Midbrain (tissue), 1 donor: Measurements from ENCODE around the gene CXCL16.
"Not testable (repeated sequence)": the region's sequence is repeated elsewhere in the genome, so short reads cannot be mapped to it uniquely, and the experiment has no call there.

Experiments used
- DNase-seq: peaks from one replicate; lab custom pipeline; 2025; lab: John Stamatoyannopoulos, UW

CXCL16 gene

DNA sequence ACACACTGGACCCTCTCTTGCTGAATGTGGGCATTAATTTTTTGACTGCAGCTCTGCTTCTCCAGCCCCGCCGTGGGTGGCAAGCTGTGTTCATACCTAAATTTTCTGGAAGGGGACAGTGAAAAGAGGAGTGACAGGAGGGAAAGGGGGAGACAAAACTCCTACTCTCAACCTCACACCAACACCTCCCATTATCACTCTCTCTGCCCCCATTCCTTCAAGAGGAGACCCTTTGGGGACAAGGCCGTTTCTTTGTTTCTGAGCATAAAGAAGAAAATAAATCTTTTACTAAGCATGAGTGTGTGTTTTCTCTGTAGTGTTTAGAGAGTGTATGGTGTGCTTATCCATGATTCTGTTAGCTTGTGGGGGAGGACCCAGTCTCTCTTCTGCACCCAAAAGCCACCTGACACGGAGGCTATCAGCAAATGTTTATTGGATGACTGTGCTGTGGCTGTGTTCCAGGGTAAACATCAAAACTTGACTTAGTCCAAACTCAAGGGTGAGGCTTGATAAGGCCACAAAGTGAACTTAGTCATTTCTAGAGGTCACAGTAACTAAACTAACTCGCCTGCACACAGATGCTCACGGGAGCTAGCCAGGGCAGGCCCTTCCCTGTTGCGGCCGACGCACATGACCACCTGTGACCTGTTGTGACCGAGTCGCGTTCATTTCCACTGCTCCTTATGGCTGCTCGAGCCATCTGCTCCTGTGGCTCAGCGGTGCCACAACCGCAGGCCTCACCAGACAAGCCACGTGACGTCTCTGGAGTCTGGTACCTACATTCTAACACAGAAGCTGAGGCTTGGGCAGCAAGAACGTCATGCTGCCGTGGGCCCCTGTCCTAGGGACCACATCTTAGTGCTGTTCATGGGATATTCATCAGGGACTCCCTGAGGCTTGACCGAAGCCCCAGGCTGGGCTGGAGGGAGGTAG lies 18.3 kb downstream of the CXCL16 start:
- no peak for DNase-seq

DNA sequence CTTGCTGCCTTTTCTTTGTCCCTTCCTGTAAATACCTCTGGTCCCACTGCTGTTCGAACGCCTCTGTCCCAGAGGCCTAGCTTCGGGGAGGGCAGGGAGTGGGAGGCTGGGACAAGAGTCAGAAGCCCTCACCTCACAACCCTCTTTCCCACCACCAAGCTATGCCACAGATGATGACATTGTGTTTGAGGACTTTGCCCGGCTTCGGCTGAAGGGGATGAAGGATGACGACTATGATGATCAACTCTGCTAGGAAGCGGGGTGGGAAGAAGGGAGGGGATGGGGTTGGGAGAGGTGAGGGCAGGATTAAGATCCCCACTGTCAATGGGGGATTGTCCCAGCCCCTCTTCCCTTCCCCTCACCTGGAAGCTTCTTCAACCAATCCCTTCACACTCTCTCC lies 18.9 kb downstream of the CXCL16 start:
- DNase-seq = no peak

DNA sequence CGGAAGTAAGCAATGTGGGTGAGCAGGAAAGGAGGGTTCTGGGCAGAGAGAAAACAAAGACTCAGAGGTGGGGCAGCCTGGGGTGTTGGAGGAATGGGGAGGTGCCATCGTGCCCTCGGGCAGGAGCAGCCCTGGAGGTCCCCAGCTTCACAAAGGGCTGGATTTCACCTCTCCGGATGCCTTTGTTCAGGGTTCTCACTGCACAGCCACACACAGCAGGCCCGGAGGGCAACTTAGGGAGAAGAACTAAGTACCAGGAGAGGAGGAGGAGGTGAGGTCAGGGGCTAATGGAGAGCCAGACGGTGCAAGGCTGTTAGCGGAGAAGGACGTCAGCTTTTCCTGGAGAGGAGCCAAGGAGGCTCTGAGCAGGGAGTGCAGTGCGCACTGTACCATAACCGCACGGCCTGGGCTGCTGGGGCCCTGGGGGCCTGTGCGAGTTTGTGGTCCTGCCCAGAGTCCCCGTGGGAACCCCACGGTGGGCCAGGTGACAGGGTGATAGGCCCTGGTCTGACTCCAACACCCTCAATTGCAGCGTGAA lies 20.0 kb downstream of the CXCL16 start:
- no peak for DNase-seq

DNA sequence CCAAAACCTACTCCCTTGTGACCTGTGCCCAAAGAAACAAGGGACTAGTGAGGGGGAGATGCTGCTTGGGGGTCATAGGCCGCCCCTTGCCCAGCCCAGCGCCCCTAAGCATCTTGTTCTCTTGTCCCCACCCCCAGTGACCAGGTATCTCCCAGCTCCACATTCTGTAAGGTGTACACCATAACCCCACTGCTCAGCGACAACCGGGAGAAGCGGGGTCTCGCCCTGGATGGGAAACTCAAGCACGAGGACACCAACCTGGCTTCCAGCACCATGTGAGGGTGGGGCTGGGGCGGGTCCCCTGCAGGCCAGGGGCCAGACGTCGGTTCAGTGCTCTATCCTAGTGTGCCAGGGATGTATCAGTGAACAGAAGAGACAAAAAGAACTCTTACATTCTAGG lies 20.6 kb downstream of the CXCL16 start:
- DNase-seq = no peak

DNA sequence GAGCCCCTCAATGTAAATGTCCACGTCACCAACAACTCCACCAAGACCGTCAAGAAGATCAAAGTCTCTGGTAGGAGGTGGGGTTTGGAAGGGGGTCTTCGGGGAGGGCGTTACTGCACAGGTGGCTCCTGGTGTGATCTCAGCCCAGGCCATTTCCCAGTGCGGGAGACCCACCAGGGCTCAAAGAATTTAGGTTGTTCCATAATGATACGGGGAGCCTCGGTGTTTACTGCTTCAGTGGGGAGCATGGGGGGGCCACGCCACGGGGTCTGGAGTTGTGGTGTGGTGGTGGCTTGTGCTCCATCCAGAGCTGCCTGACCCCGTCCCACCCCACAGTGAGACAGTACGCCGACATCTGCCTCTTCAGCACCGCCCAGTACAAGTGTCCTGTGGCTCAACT lies 21.5 kb downstream of the CXCL16 start:
- no peak for DNase-seq

DNA sequence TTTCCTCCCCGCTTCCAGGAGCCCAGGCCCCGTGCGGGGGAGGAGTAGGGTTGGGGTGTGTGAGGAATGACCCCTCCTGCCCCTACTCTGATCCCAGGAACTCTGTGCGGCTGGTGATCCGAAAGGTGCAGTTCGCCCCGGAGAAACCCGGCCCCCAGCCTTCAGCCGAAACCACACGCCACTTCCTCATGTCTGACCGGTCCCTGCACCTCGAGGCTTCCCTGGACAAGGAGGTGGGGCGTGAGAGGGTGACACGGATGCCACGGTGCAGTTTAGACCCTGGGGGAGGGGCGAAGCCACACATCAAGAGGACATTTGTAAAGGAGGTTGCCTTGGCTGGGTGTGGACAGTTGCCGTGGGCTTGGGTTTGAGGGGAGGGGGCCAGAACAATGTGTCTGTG lies 21.9 kb downstream of the CXCL16 start:
- no peak for DNase-seq

DNA sequence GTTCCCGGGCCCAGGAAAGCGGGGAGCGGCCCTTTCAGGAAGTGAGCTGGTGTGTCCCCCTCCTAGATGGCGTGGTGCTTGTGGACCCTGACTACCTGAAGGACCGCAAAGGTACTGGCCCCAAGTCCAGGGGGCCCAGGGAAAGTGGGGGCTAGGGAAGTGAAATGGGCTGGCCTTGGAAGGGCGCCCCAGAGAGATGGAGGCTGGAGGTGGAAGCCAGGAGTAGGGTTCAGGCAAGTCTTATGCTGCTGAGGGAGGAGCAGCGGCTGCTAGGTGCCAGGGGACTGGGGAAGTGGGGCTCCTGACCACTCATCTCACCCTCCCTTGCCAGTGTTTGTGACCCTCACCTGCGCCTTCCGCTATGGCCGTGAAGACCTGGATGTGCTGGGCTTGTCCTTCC lies 23.6 kb downstream of the CXCL16 start:
- DNase-seq = no peak

DNA sequence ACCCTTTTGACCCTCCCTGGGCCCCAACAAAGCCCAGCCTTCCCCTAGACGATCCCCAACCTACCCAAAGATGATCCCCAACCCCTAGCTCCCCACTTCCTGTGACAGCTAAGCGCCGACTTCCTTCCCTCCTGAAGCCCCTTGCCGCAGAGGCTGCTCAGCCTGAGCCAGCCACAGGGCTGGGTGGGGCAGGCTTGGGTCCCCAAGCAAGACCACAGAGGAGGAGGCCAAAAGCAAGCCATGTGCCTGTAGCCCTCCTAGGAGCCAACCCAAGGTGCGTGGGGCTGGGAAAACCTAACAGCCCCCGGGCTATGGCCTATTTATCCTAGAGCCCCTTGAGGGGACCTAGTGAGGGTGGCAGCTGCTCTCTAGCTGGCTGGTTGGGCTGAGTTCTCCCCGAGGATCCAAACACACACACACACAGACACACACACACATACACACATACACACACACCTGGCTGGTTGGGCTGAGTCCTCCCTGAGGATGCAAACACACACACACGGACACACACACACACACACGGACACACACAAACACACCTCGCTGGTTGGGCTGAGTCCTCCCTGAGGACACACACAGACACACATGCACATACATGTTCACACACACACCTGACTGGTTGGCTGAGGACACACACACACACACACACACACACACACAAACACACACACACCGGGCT lies 24.5 kb downstream of the CXCL16 start:
- DNase-seq = no peak

DNA sequence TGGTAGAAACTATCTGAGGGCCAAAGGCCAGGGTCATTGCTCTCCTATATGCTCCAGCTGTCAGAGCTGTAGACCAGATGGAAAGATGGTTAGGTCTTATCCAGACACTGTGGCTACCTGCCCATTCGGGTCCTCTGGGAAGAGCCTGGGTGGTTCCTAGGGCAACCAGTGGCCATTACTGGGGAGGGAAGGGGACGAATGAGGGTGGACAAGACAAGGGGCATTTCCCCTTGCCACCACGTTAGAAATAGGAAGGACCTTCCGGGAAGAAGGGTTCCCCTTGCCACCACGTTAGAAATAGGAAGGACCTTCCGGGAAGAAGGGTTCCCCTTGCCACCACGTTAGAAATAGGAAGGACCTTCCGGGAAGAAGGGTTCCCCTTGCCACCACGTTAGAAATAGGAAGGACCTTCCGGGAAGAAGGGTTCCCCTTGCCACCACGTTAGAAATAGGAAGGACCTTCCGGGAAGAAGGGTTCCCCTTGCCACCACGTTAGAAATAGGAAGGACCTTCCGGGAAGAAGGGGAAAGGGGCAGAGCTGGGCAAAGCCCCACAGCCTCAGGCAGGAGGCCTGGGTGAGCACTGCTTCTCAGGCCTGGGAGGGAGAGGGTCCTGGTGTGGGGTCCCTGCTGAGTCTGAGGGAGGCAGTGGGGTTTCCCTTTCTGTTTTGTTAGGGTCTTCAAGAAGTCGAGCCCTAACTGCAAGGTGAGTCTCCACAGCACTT lies 25.2 kb downstream of the CXCL16 start:
- DNase-seq = not testable (repeated sequence)

DNA sequence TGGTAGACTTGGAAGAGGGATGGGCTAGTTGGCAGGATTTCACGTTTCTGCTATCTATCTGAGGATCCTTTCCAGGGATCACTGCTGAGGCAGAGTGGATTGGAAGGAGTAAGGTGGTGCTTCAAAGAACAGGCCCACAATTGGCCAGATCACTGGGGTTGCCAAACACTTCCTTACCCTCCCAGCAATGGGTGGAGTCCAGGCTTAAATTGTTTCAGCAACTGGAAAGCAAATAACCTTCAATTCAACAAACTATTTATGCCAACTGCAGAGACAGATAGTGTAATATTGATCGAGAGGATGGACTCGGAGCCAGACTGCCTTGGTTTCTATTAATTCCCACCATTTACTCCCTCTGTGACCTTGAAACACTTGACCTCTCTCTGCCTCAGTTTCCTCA lies 27.2 kb downstream of the CXCL16 start:
- DNase-seq = no peak

DNA sequence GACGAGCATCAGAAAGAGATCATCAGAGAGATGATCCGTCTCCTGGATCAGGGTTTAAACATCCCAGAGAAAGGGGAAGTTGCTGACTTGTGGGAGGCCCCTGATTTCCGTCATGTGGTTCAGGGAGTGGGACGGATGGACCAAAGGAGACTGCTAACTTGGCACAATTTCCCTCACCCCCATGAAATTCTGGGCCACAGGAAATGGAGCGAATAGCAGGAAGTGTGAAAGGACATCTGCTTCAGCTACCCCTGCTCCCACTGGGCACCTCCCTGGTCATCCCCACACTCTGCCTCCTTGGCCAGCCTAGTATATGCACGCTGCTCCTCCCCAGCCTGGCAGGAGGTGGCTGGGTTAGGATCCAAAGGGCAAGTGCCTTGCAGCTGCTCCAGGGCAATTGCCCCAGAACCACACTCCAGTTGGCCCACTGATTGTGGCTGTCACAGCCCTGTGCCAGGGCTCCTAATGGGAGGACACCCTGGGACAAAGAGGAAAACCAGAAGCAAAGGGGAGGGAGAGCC lies 28.0 kb downstream of the CXCL16 start:
- peak; percentile 60 for DNase-seq

DNA sequence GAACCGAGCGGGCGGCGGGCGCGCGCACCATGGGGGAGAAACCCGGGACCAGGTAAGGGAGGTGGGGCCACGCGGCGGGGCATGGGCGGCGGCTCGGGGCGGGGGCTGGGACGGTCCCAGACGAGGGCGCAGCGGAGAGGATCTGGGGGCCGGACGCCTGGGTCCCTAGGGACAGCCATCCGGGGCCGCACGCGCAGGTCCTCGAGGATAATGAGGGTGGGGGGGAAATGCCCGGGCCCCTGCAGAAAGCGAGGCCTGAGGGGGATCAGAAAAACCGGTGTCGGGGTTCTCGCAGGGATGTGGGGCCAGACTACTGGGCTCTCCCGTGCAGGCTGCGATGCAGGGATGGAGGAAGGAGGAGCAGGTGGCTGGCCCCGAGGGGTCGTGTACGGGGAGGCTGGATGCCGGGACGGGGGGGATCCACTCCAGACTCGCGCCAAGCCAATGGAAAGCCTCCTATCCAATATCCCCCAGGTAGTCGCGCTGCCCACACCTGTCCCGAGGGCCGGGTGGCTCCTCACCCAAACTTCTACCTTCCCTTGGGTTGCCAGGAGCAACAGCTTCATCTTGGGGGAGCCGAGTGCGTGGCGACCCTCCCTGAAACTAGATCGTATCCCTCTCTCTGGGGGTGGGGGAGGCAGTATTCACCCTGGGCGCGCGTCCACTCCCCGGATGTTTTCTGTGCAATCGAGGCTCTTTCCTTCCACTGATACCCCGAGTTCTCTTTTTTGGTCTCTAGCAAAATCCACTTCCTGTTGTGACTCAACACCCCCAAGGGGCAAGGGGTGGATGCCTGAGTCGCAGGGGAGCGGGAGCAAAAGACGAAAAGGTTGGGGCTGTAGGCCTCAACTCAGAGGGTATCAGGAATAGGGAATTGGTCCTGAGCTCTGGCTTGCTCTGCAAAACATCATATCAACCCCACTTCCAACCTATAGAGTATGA lies 28.8 kb downstream of the CXCL16 start:
- DNase-seq = no peak

DNA sequence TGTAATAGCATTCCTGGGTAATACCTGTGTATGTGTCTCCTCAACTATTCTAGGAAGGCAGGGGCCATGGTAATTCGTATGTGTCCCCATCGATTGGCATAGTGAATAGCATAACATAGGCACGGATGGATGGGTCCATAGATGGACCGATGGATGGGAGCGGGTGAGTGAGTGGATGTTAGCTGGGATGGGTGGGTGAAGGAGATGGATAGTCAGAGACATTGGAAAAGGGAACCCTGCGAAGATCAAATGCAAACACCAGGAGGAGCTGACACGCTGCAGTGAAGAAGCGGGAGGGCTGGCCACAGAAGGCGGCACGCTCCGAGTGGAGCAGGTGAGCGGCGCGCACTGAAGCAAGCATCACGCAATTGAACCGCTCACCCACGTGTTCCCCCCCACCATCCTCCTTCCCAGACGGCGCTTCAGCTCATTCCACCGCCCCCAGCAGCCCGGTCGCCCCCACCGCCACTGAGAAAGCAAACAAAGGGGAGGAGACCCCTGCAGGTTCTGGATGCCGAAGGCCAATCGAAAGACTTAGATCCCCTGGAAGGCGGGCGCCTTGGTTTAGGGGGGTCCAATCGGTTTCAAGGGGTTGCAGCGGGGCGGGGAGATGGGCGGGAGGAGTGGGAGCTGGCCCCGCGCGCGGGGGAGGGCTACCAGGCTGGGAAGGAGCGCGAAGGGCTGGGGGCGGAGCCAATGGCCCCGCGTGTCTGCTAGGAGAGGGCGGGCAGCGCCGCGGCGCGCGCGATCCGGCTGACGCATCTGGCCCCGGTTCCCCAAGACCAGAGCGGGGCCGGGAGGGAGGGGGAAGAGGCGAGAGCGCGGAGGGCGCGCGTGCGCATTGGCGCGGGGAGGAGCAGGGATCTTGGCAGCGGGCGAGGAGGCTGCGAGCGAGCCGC lies 29.7 kb downstream of the CXCL16 start, which contains the start of gene ARRB2:
TSS of gene ARRB2 (plus strand) at position 839 of the 899 bp plus-strand sequence. CDS start 90 bp downstream, outside the sequence.
- DNase-seq = peak; percentile 98

DNA sequence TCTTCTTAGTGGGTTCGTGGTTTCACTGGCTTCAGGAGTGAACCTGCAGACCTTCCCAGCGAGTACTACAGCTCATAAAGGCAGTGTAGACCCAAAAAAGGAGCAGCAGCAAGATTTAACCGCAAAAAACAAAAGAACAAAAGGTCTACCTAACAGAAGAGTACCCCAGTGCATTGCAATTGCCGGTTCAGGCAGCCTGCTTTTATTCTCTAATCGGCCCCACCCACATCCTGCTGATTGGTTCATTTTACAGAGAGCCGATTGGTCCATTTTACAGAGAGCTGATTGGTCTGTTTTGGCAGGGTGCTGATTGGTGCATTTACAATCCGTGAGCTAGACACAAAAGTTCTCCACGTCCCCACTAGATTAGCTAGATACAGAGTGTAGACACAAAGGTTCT lies 31.3 kb downstream of the CXCL16 start:
- no peak for DNase-seq

DNA sequence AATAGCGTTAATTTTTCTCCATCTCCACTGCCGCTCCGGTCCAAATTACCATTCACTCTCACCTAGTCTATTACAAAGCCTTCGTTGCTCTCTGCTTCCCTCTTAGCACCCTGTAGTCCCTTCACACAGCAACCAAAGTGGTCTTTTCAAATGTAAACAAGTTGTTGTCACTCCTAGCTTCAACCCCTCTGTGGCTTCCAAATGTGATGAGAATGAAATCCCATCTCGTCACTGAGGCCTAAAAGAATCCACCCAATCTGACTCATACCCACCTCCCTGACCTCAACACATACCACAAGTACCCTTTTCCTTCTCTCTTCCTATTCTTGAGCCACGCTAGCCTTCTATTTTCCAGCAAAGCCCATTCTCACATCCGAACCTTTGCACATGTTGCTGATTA lies 33.6 kb downstream of the CXCL16 start:
- no peak for DNase-seq

DNA sequence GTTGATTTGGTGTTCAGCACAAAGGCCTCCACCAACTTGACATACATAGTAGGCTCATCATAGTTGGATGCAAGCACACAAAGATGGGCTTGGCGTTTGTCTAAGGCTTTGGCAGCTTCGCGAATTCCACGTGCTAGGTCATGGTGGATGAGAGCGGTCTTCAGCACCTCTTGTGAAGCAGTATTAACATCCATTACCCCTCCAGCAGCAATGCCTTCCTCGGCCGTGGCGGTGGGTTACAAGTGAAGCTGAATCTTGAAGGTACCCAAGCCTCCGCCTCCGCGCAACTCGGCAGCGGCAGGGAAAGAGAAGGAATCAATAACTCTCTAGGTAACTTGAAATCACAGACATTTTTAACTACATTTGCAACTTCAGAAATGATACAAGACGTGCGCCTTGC lies 34.7 kb downstream of the CXCL16 start:
- no peak for DNase-seq

DNA sequence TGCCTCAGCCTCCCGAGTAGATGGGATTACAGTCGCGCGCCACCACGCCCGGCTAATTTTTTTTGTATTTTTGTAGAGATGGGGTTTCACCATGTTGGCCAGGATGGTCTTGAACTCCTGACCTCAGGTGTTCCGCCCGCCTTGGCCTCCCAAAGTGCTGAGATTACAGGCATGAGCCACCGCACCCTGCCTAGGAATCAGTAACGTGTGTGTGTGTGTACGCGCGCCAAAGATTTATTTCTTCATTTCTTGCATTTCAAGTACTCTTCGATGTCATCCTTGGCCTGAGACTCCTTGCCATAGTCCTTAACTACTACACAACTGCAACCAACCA lies 35.2 kb downstream of the CXCL16 start:
- DNase-seq = not testable (repeated sequence)

DNA sequence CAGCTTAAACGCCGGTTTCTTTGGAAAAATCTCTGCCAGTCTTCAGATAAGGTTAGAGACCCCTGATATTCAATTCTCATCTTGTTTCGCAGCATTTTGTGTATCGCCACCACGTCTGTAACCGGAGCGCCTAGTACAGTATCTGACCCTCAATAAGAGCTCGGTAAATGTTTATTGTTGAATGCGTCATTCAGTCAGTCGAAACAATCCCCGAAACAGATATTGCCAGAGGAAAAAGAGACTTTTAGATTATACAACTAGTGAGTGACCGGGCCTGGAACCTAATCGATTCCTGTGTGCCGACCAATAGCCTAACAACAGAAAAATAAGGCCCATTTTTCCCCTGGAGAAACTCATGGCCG lies 36.4 kb downstream of the CXCL16 start:
- no peak for DNase-seq

DNA sequence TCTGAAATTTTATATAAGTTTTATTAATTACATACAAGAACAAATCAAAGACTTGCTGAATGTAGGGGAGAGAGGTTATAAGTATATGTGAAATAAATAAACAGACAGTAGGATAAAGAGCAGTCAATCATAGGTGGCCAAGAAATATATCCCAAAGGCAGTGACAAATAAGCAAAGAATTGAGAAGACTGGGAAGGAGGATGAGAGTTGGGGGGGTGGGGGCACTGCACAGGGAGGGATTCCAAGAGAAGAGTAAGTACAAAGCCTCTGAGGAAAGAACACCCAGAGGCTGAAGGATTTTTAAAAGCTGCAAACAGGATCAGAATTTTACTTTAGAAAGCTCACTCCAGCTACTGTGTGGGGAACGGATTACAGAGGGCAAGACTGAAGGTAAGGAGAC lies 38.6 kb downstream of the CXCL16 start:
- no peak for DNase-seq
